ENCODE results near the gene ICA1L.
"Not testable (repeated sequence)": the region's sequence is repeated elsewhere in the genome, so short reads cannot be mapped to it uniquely, and the experiment has no call there.

The ICA1L gene

GRCh38 chr2:202885190-202885589 lies 13.6 kb upstream of the ICA1L start:
- no peak overlapping the region for H3K4me3 ChIP-seq (ENCODE audit: low read depth in 1 of 2, low read length in 2 of 2)
- H3K9me3 ChIP-seq (ENCODE audit: control insufficient read depth in 1 of 2, low read length in 2 of 2): no peaks in the 10 kb centered on the region
- peaks cover 18 to 38% of the 10 kb centered on the region in 2 donors for H3K36me3 ChIP-seq (ENCODE audit: control insufficient read depth in 1 of 2, insufficient read depth in 2 of 2, low read length in 2 of 2)
- H3K27ac ChIP-seq (ENCODE audit: low read length): no peak overlapping the region
- no peaks in the 10 kb centered on the region for H3K4me1 ChIP-seq (ENCODE audit: control insufficient read depth in 1 of 2, insufficient read depth in 2 of 2, low read length in 2 of 2)
- H3K27me3 ChIP-seq (ENCODE audit: low read depth, low read length): no peaks in the 10 kb centered on the region

- H3K9me3 ChIP-seq (ENCODE audit: control insufficient read depth in 1 of 2, low read length in 2 of 2): no peaks in the 10 kb centered on the region
- no peak overlapping the region for H3K27ac ChIP-seq (ENCODE audit: low read length)
- H3K4me3 ChIP-seq (ENCODE audit: low read depth in 1 of 2, low read length in 2 of 2): no peak overlapping the region
- no peaks in the 10 kb centered on the region for H3K4me1 ChIP-seq (ENCODE audit: control insufficient read depth in 1 of 2, insufficient read depth in 2 of 2, low read length in 2 of 2)
- H3K36me3 ChIP-seq (ENCODE audit: control insufficient read depth in 1 of 2, insufficient read depth in 2 of 2, low read length in 2 of 2): peaks cover 18 to 32% of the 10 kb centered on the region in 2 donors
- H3K27me3 ChIP-seq (ENCODE audit: low read depth, low read length): no peaks in the 10 kb centered on the region
Measured at GRCh38 chr2:202883987-202884675, 12.6 kb upstream of the ICA1L start.

- H3K4me1 ChIP-seq (ENCODE audit: control insufficient read depth in 1 of 2, insufficient read depth in 2 of 2, low read length in 2 of 2): no peaks in the 10 kb centered on the region
- no peaks in the 10 kb centered on the region for H3K9me3 ChIP-seq (ENCODE audit: control insufficient read depth in 1 of 2, low read length in 2 of 2)
- no peak overlapping the region for H3K27ac ChIP-seq (ENCODE audit: low read length)
- peaks cover 15 to 31% of the 10 kb centered on the region in 2 donors for H3K36me3 ChIP-seq (ENCODE audit: control insufficient read depth in 1 of 2, insufficient read depth in 2 of 2, low read length in 2 of 2)
- H3K27me3 ChIP-seq (ENCODE audit: low read depth, low read length): no peaks in the 10 kb centered on the region
- H3K4me3 ChIP-seq (ENCODE audit: low read depth in 1 of 2, low read length in 2 of 2): no peak overlapping the region
Measured at GRCh38 chr2:202881570-202881969, 10.0 kb upstream of the ICA1L start.

- H3K4me3 ChIP-seq (ENCODE audit: low read depth in 1 of 2, low read length in 2 of 2): no peak overlapping the region
- H3K27me3 ChIP-seq (ENCODE audit: low read depth, low read length): no peaks in the 10 kb centered on the region
- no peaks in the 10 kb centered on the region for H3K4me1 ChIP-seq (ENCODE audit: control insufficient read depth in 1 of 2, insufficient read depth in 2 of 2, low read length in 2 of 2)
- no peak overlapping the region for H3K27ac ChIP-seq (ENCODE audit: low read length)
- H3K9me3 ChIP-seq (ENCODE audit: control insufficient read depth in 1 of 2, low read length in 2 of 2): no peaks in the 10 kb centered on the region
- peaks cover 0 to 12% of the 10 kb centered on the region in 2 donors for H3K36me3 ChIP-seq (ENCODE audit: control insufficient read depth in 1 of 2, insufficient read depth in 2 of 2, low read length in 2 of 2)
Measured at GRCh38 chr2:202877699-202878098, 6.1 kb upstream of the ICA1L start.

- H3K27ac ChIP-seq (ENCODE audit: low read length): no peak overlapping the region
- H3K27me3 ChIP-seq (ENCODE audit: low read depth, low read length): no peaks in the 10 kb centered on the region
- no peaks in the 10 kb centered on the region for H3K9me3 ChIP-seq (ENCODE audit: control insufficient read depth in 1 of 2, low read length in 2 of 2)
- H3K36me3 ChIP-seq (ENCODE audit: control insufficient read depth in 1 of 2, insufficient read depth in 2 of 2, low read length in 2 of 2): no peaks in the 10 kb centered on the region
- H3K4me3 ChIP-seq (ENCODE audit: low read depth in 1 of 2, low read length in 2 of 2): peak overlapping the region; percentile 89 to 96
- peaks cover 0 to 5% of the 10 kb centered on the region in 2 donors for H3K4me1 ChIP-seq (ENCODE audit: control insufficient read depth in 1 of 2, insufficient read depth in 2 of 2, low read length in 2 of 2)
Measured at GRCh38 chr2:202870431-202871299, 901 bp downstream of the ICA1L start.

- H3K4me3 ChIP-seq (ENCODE audit: low read depth in 1 of 2, low read length in 2 of 2): no peak overlapping the region
- H3K27me3 ChIP-seq (ENCODE audit: low read depth, low read length): no peaks in the 10 kb centered on the region
- no peaks in the 10 kb centered on the region for H3K36me3 ChIP-seq (ENCODE audit: control insufficient read depth in 1 of 2, insufficient read depth in 2 of 2, low read length in 2 of 2)
- no peaks in the 10 kb centered on the region for H3K4me1 ChIP-seq (ENCODE audit: control insufficient read depth in 1 of 2, insufficient read depth in 2 of 2, low read length in 2 of 2)
- H3K9me3 ChIP-seq (ENCODE audit: control insufficient read depth in 1 of 2, low read length in 2 of 2): no peaks in the 10 kb centered on the region
- no peak overlapping the region for H3K27ac ChIP-seq (ENCODE audit: low read length)
Measured at GRCh38 chr2:202861987-202862386, 9.6 kb downstream of the ICA1L start.

- Histone ChIP-seq H3K4me1 (ENCODE audit: control insufficient read depth in 1 of 2, insufficient read depth in 2 of 2, low read length in 2 of 2) (no peaks in the 10 kb centered on the region), H3K27me3 (ENCODE audit: low read depth, low read length) (no peaks in the 10 kb centered on the region), H3K9me3 (ENCODE audit: control insufficient read depth in 1 of 2, low read length in 2 of 2) (no peaks in the 10 kb centered on the region), H3K27ac (ENCODE audit: low read length) (no peak overlapping the region), H3K36me3 (ENCODE audit: control insufficient read depth in 1 of 2, insufficient read depth in 2 of 2, low read length in 2 of 2) (no peaks in the 10 kb centered on the region), H3K4me3 (ENCODE audit: low read depth in 1 of 2, low read length in 2 of 2) (no peak overlapping the region)
Measured at GRCh38 chr2:202858601-202859000, 13.0 kb downstream of the ICA1L start.

- H3K36me3 ChIP-seq (ENCODE audit: control insufficient read depth in 1 of 2, insufficient read depth in 2 of 2, low read length in 2 of 2); H3K27ac ChIP-seq (ENCODE audit: low read length); H3K4me3 ChIP-seq (ENCODE audit: low read depth in 1 of 2, low read length in 2 of 2); H3K9me3 ChIP-seq (ENCODE audit: control insufficient read depth in 1 of 2, low read length in 2 of 2); H3K27me3 ChIP-seq (ENCODE audit: low read depth, low read length); H3K4me1 ChIP-seq (ENCODE audit: control insufficient read depth in 1 of 2, insufficient read depth in 2 of 2, low read length in 2 of 2): not testable (repeated sequence)
Measured at GRCh38 chr2:202849343-202849742, 22.2 kb downstream of the ICA1L start.

GRCh38 chr2:202848813-202849212 lies 22.8 kb downstream of the ICA1L start:
- no peaks in the 10 kb centered on the region for H3K9me3 ChIP-seq (ENCODE audit: control insufficient read depth in 1 of 2, low read length in 2 of 2)
- no peak overlapping the region for H3K27ac ChIP-seq (ENCODE audit: low read length)
- H3K36me3 ChIP-seq (ENCODE audit: control insufficient read depth in 1 of 2, insufficient read depth in 2 of 2, low read length in 2 of 2): no peaks in the 10 kb centered on the region
- no peaks in the 10 kb centered on the region for H3K27me3 ChIP-seq (ENCODE audit: low read depth, low read length)
- H3K4me1 ChIP-seq (ENCODE audit: control insufficient read depth in 1 of 2, insufficient read depth in 2 of 2, low read length in 2 of 2): no peaks in the 10 kb centered on the region
- no peak overlapping the region for H3K4me3 ChIP-seq (ENCODE audit: low read depth in 1 of 2, low read length in 2 of 2)

GRCh38 chr2:202847693-202848524 lies 23.7 kb downstream of the ICA1L start:
- Histone ChIP-seq H3K4me1 (ENCODE audit: control insufficient read depth in 1 of 2, insufficient read depth in 2 of 2, low read length in 2 of 2) (no peaks in the 10 kb centered on the region), H3K4me3 (ENCODE audit: low read depth in 1 of 2, low read length in 2 of 2) (no peak overlapping the region), H3K27me3 (ENCODE audit: low read depth, low read length) (no peaks in the 10 kb centered on the region)

GRCh38 chr2:202844656-202845055 lies 26.9 kb downstream of the ICA1L start:
- Histone ChIP-seq H3K4me1 (ENCODE audit: control insufficient read depth in 1 of 2, insufficient read depth in 2 of 2, low read length in 2 of 2) (no peaks in the 10 kb centered on the region), H3K27ac (ENCODE audit: low read length) (no peak overlapping the region), H3K4me3 (ENCODE audit: low read depth in 1 of 2, low read length in 2 of 2) (no peak overlapping the region), H3K36me3 (ENCODE audit: control insufficient read depth in 1 of 2, insufficient read depth in 2 of 2, low read length in 2 of 2) (peaks cover 0 to 6% of the 10 kb centered on the region in 2 donors), H3K9me3 (ENCODE audit: control insufficient read depth in 1 of 2, low read length in 2 of 2) (no peaks in the 10 kb centered on the region), H3K27me3 (ENCODE audit: low read depth, low read length) (no peaks in the 10 kb centered on the region)

More at GRCh38 chr2:202847693-202848524, 23.7 kb downstream of the ICA1L start:
- Histone ChIP-seq H3K36me3 (ENCODE audit: control insufficient read depth in 1 of 2, insufficient read depth in 2 of 2, low read length in 2 of 2) (peaks cover 0 to 6% of the 10 kb centered on the region in 2 donors), H3K27ac (ENCODE audit: low read length) (no peak overlapping the region), H3K9me3 (ENCODE audit: control insufficient read depth in 1 of 2, low read length in 2 of 2) (no peaks in the 10 kb centered on the region)

Data from muscle layer of duodenum (tissue), 2 donors.